LHCN-M2 (cell line): ENCODE results near the gene ATP2C2. TPM values are rescaled to one million over a fixed set of nuclear protein-coding genes. Genes with fewer than 3 reads are reported as not detected.

Experiments
- DNase-seq: peaks from one replicate; pipeline ENCODE4 v3.0.0-alpha.2; 2012; ENCODE audit warnings: low read depth
- total RNA-seq: library from RNA; depleted of rRNA; stranded (reverse); fragments of >200 nt; gene quantifications from 2 replicates; pipeline ENCODE4 v1.2.3, GENCODE V29; 2014

The ATP2C2 gene
- total RNA-seq, 1 experiment from 2014 or later: not detected

GRCh38 chr16:84467256-84467655, 98.9 kb downstream of the ATP2C2 start:
- no peak for DNase-seq

- no peak for DNase-seq
Observed at GRCh38 chr16:84467709-84468108, 99.4 kb downstream of the ATP2C2 start.

- no peak for DNase-seq
Observed at GRCh38 chr16:84471316-84471715, 103.0 kb downstream of the ATP2C2 start.

- no peak for DNase-seq
Observed at GRCh38 chr16:84471966-84472365, 103.6 kb downstream of the ATP2C2 start.

- no peak for DNase-seq
Observed at GRCh38 chr16:84475643-84476240, 107.4 kb downstream of the ATP2C2 start.

- no peak for DNase-seq
Observed at GRCh38 chr16:84476401-84476800, 108.1 kb downstream of the ATP2C2 start.

- no peak for DNase-seq
Observed at GRCh38 chr16:84477661-84478060, 109.3 kb downstream of the ATP2C2 start.

- peak; percentile 58 for DNase-seq
Observed at GRCh38 chr16:84478172-84478947, 110.0 kb downstream of the ATP2C2 start.

GRCh38 chr16:84479716-84480450, 111.5 kb downstream of the ATP2C2 start:
- DNase-seq: no peak

- no peak for DNase-seq
Observed at GRCh38 chr16:84481051-84481735, 112.9 kb downstream of the ATP2C2 start.

GRCh38 chr16:84482001-84482891, 113.9 kb downstream of the ATP2C2 start:
- no peak for DNase-seq

GRCh38 chr16:84482951-84483881, 114.9 kb downstream of the ATP2C2 start:
- DNase-seq: no peak

- no peak for DNase-seq
Observed at GRCh38 chr16:84483882-84484565, 115.7 kb downstream of the ATP2C2 start.

GRCh38 chr16:84484579-84485254, 116.4 kb downstream of the ATP2C2 start:
- DNase-seq: peak; percentile 36

GRCh38 chr16:84485255-84486010, 117.1 kb downstream of the ATP2C2 start:
- DNase-seq: no peak

- DNase-seq: no peak
Observed at GRCh38 chr16:84486126-84486525, 117.8 kb downstream of the ATP2C2 start.

- no peak for DNase-seq
Observed at GRCh38 chr16:84486551-84487235, 118.4 kb downstream of the ATP2C2 start.
